ENCODE data around the gene CCNT1. TPM values are rescaled to one million over a fixed set of nuclear protein-coding genes. Genes with fewer than 3 reads are reported as not detected.

The CCNT1 gene
- total and polyA plus RNA-seq, 2 of the 13 experiments (the other 11 are each of a cell fraction or from before 2014, with no cell fraction given), result 18.0 to 28.2 TPM

DNA sequence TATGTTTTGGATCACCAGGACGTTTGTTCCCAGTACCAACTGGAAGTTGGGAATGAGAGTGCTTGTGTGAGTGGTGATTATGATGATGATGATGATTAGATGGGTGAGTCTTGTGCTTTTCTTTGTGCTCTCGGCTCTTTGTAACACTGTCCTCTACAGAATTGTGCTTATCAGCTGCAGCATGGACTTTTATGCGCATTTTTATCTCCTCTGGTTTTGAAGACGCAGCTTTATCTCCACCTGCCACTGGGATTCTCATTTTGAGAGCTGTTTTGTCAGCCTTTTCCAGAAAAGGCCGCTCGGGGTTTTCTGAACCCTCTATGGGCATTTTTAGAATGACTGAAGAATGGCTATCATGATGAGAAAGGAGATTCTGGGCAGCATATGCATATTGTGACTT is 22.9 kb downstream of the CCNT1 start (continued):
- TF ChIP-seq ZBTB3 (CRISPR knock-in tag; IDR thresholded peaks at IDR 0.05; ENCODE audit: borderline replicate concordance, low read depth), result no peak
- no peak for TF ChIP-seq ZNF782 (CRISPR knock-in tag; IDR thresholded peaks at IDR 0.05; ENCODE audit: borderline replicate concordance)
- no peak for TF ChIP-seq SNAI1 (CRISPR knock-in tag; IDR thresholded peaks at IDR 0.05; ENCODE audit: borderline replicate concordance)
- TF ChIP-seq, protein P1, sequence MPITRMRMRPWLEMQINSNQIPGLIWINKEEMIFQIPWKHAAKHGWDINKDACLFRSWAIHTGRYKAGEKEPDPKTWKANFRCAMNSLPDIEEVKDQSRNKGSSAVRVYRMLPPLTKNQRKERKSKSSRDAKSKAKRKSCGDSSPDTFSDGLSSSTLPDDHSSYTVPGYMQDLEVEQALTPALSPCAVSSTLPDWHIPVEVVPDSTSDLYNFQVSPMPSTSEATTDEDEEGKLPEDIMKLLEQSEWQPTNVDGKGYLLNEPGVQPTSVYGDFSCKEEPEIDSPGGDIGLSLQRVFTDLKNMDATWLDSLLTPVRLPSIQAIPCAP (CRISPR knock-in tag; IDR thresholded peaks at IDR 0.05; ENCODE audit: low read depth), result no peak
- TF ChIP-seq ZNF383 (CRISPR knock-in tag; IDR thresholded peaks at IDR 0.05; ENCODE audit: borderline replicate concordance), result no peak

DNA sequence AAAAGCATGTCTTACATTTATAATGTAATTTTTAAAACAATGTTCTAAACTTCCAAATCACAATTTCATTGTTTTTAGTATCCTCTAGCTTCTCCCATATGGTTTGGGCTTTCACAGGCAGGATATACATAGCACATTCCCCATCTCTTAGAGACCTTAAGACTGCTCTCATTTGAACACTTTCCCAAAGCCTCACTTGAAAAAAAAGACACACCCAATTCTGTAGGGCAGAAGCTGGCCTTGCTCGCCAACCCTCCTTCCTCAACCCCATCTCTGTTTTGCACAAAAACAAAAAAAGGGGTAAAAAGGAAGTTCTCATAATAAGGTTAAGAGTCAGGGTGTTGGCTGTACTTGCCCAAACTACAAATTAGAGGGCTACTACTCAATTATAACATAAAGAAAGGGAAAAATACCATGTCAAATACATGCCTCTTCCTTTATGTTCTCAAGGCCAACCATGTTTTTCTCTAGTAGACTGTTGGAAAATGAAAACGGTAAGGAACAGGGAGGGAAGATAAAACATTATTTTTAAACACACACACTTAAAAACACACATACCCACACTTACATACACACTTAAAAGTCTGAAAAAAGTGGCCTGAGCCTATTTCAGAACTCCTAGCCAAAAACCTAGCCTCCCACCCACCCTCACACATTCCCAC is 24.6 kb downstream of the CCNT1 start:
- intact Hi-C loops (cut with micrococcal nuclease; ENCODE audit: unreplicated experiment) (no loop called here), in situ Hi-C loops (cut with HindIII; ENCODE audit: extremely low pct_ligation_motif_present, low pct_unique_long_range_greater_than_20kb) (no loop called here)
- Histone ChIP-seq H3K27ac (ENCODE audit: extremely low read length, insufficient read depth, low read length) (no peak overlapping the region), H3K27me3 (ENCODE audit: control insufficient read depth in 1 of 2, insufficient read depth in 2 of 2, low read length in 2 of 2) (no peaks in the 10 kb centered on the region), H3K4me1 (ENCODE audit: insufficient read depth, low read length) (peaks cover 27% of the 10 kb centered on the region), H3K4me3 (replicated peaks in 1 of 3; ENCODE audit: insufficient read depth in 1 of 3, low read depth in 2 of 3, low read length in 3 of 3) (no peak overlapping the region), H3K9me3 (ENCODE audit: low read length) (no peaks in the 10 kb centered on the region), H4K20me1 (ENCODE audit: insufficient read depth, low read length) (no peaks in the 10 kb centered on the region), H3K79me2 (ENCODE audit: insufficient read depth, low read length) (peaks cover 2% of the 10 kb centered on the region), H3K36me3 (replicated peaks in 1 of 2; ENCODE audit: control insufficient read depth in 1 of 2, insufficient read depth in 2 of 2, low read length in 2 of 2) (peaks cover 16 to 55% of the 10 kb centered on the region in 2 experiments), H3K9ac (ENCODE audit: insufficient read depth, low read depth, low read length) (no peak overlapping the region), H3K4me2 (ENCODE audit: low read depth, low read length) (no peak overlapping the region), H2AFZ (ENCODE audit: low read length) (no peak overlapping the region)
- BruUV-seq (replicated peaks), result no TSS peak
- ChIA-PET POLR2A (no interaction called here), CTCF (ENCODE audit: low intra/inter-chr PET ratio, low total read pairs) (no interaction called here)
- DNase-seq (ENCODE audit: low spot score) (no peak), FAIRE-seq (no peak), ATAC-seq (no peak)
- WGBS (ENCODE audit: low lambda C conversion rate), result 98% methylated on average over 2 of the region's 2 CpGs
- TF ChIP-seq, protein P2, sequence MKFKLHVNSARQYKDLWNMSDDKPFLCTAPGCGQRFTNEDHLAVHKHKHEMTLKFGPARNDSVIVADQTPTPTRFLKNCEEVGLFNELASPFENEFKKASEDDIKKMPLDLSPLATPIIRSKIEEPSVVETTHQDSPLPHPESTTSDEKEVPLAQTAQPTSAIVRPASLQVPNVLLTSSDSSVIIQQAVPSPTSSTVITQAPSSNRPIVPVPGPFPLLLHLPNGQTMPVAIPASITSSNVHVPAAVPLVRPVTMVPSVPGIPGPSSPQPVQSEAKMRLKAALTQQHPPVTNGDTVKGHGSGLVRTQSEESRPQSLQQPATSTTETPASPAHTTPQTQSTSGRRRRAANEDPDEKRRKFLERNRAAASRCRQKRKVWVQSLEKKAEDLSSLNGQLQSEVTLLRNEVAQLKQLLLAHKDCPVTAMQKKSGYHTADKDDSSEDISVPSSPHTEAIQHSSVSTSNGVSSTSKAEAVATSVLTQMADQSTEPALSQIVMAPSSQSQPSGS (CRISPR knock-in tag; IDR thresholded peaks at IDR 0.05), result no peak
- no peak for TF ChIP-seq STAG1 (CRISPR knock-in tag; IDR thresholded peaks at IDR 0.05)
- no peak for TF ChIP-seq SKI (IDR thresholded peaks at IDR 0.05; ENCODE audit: partially characterized antibody)
- TF ChIP-seq, protein P3, sequence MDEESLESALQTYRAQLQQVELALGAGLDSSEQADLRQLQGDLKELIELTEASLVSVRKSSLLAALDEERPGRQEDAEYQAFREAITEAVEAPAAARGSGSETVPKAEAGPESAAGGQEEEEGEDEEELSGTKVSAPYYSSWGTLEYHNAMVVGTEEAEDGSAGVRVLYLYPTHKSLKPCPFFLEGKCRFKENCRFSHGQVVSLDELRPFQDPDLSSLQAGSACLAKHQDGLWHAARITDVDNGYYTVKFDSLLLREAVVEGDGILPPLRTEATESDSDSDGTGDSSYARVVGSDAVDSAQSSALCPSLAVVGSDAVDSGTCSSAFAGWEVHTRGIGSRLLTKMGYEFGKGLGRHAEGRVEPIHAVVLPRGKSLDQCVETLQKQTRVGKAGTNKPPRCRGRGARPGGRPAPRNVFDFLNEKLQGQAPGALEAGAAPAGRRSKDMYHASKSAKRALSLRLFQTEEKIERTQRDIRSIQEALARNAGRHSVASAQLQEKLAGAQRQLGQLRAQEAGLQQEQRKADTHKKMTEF (CRISPR knock-in tag; IDR thresholded peaks at IDR 0.05), result no peak
- TF ChIP-seq, protein P4, sequence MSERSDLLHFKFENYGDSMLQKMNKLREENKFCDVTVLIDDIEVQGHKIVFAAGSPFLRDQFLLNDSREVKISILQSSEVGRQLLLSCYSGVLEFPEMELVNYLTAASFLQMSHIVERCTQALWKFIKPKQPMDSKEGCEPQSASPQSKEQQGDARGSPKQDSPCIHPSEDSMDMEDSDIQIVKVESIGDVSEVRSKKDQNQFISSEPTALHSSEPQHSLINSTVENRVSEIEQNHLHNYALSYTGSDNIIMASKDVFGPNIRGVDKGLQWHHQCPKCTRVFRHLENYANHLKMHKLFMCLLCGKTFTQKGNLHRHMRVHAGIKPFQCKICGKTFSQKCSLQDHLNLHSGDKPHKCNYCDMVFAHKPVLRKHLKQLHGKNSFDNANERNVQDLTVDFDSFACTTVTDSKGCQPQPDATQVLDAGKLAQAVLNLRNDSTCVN (CRISPR knock-in tag; IDR thresholded peaks at IDR 0.05; ENCODE audit: borderline replicate concordance), result no peak
- no peak for TF ChIP-seq ZNF101 (CRISPR knock-in tag; IDR thresholded peaks at IDR 0.05; ENCODE audit: borderline replicate concordance, low read depth)
- TF ChIP-seq ZNF879 (CRISPR knock-in tag; IDR thresholded peaks at IDR 0.05), result no peak
- no peak for TF ChIP-seq ZNF382 (CRISPR knock-in tag; IDR thresholded peaks at IDR 0.05; ENCODE audit: borderline replicate concordance)
- no peak for TF ChIP-seq ATF7-NPFF (CRISPR knock-in tag; IDR thresholded peaks at IDR 0.05; ENCODE audit: low read depth)
- no peak for TF ChIP-seq KLF16 (CRISPR knock-in tag; IDR thresholded peaks at IDR 0.05)
- TF ChIP-seq ZNF607 (CRISPR knock-in tag; IDR thresholded peaks at IDR 0.05; ENCODE audit: borderline replicate concordance), result no peak
- TF ChIP-seq ZNF577 (CRISPR knock-in tag; IDR thresholded peaks at IDR 0.05; ENCODE audit: borderline replicate concordance, low read depth), result no peak
- TF ChIP-seq, protein P5, sequence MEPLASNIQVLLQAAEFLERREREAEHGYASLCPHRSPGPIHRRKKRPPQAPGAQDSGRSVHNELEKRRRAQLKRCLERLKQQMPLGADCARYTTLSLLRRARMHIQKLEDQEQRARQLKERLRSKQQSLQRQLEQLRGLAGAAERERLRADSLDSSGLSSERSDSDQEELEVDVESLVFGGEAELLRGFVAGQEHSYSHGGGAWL (CRISPR knock-in tag; IDR thresholded peaks at IDR 0.05), result no peak
